Measurements from ENCODE around the gene ABLIM1.

DNA sequence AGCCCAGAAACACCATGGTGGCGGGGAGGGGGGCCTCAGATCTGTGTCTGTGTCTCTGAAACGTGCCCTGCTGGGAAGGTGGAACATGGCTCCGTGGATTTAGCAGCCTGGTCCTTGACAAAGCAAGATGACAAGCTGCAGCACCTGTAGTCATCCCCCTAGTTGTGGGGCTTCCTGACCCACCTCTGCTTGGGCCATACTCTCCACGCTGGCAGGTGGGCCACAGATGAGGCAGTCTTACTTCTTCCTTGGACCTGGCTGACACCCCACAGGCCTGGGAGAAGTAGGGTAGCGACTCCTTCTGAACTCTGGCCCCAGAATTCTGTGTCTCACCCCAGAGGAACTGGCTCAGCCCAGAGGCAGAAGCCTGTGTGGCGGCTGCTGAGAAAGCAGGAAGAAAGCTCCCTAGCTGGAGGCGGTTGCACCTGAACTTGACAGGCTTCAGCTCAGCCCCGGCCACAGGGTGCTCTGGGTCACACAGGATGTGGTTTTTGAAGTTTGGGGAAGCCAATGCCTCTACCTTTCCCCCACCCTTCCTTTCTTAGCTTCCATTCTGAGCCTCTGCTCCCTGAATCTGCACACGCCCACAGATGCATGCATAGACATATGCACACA, 113.9 kb downstream of the ABLIM1 start:
- TF ChIP-seq, protein P1, sequence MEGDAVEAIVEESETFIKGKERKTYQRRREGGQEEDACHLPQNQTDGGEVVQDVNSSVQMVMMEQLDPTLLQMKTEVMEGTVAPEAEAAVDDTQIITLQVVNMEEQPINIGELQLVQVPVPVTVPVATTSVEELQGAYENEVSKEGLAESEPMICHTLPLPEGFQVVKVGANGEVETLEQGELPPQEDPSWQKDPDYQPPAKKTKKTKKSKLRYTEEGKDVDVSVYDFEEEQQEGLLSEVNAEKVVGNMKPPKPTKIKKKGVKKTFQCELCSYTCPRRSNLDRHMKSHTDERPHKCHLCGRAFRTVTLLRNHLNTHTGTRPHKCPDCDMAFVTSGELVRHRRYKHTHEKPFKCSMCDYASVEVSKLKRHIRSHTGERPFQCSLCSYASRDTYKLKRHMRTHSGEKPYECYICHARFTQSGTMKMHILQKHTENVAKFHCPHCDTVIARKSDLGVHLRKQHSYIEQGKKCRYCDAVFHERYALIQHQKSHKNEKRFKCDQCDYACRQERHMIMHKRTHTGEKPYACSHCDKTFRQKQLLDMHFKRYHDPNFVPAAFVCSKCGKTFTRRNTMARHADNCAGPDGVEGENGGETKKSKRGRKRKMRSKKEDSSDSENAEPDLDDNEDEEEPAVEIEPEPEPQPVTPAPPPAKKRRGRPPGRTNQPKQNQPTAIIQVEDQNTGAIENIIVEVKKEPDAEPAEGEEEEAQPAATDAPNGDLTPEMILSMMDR (IDR thresholded peaks at IDR 0.05), result no peak
- no peak for TF ChIP-seq POLR2A (IDR thresholded peaks at IDR 0.05)
